Naive B cell (primary cell): ENCODE measurements around the gene NXPH4. TPM values are rescaled to one million over a fixed set of nuclear protein-coding genes. Genes with fewer than 3 reads are reported as not detected.

Source experiments
- ATAC-seq, 2 donors: fragments of 150-1000 bp; cut with Tn5 transposase; 2 replicates each; pipeline ENCODE4 v1.10.0; 2021; ENCODE audit warnings: low read depth in 2 of 2, mild to moderate bottlenecking in 2 of 2, moderate library complexity in 2 of 2
- DNase-seq: peaks from one replicate; pipeline ENCODE4 v3.0.0; 2022
- H3K27ac Mint-ChIP-seq, 6 donors: one replicate each; pipeline ENCODE4 v1.8.0; 2020 to 2022; ENCODE audit warnings: mild to moderate bottlenecking in 6 of 6, mixed read lengths in 6 of 6, moderate library complexity in 5 of 6, inconsistent platforms in 2 of 6
- H3K27me3 Mint-ChIP-seq, 3 donors: one replicate each; pipeline ENCODE4 v1.8.0; 2021 to 2022; ENCODE audit warnings: mixed read lengths in 3 of 3, mild to moderate bottlenecking in 1 of 3
- H3K36me3 Mint-ChIP-seq, 2 donors: one replicate each; pipeline ENCODE4 v1.8.0; 2020 to 2022; ENCODE audit warnings: mixed read lengths in 2 of 2, inconsistent platforms in 1 of 2, mild to moderate bottlenecking in 1 of 2
- H3K4me1 Mint-ChIP-seq, 3 donors: one replicate each; pipeline ENCODE4 v1.8.0; 2020 to 2022; ENCODE audit warnings: mixed read lengths in 3 of 3, inconsistent platforms in 1 of 3, mild to moderate bottlenecking in 1 of 3, moderate library complexity in 1 of 3
- H3K4me3 Mint-ChIP-seq, 8 donors: one replicate each; pipeline ENCODE4 v1.8.0; 2020 to 2022; ENCODE audit warnings: mild to moderate bottlenecking in 8 of 8, mixed read lengths in 8 of 8, moderate library complexity in 8 of 8, inconsistent platforms in 2 of 8
- H3K9me3 Mint-ChIP-seq, 7 donors: one replicate each; pipeline ENCODE4 v1.8.0; 2020 to 2022; ENCODE audit warnings: mixed read lengths in 7 of 7, mild to moderate bottlenecking in 5 of 7, inconsistent platforms in 2 of 7, moderate library complexity in 1 of 7
- polyA plus RNA-seq, 6 donors: library from polyadenylated mRNA; unstranded; fragments of 300-500 nt; fragmentation: Illumina TruSeq; gene quantifications; one replicate each; pipeline ENCODE4 v1.2.3, GENCODE V29; 2021; ENCODE audit warnings: low read depth in 6 of 6

The NXPH4 gene
- polyA plus RNA-seq, 6 donors from 2014 or later = 1.2 to 4.9 (median 2.8) TPM

GRCh38 chr12:57190037-57190436 is 26.6 kb upstream of the NXPH4 start:
- H3K36me3 Mint-ChIP-seq = no peaks in the 10 kb centered on the region
- H3K9me3 Mint-ChIP-seq = no peaks in the 10 kb centered on the region
- no peak overlapping the region for H3K4me3 Mint-ChIP-seq
- ATAC-seq = no peak
- peaks cover 0 to 5% (median 0%) of the 10 kb centered on the region in 3 donors for H3K4me1 Mint-ChIP-seq
- no peak overlapping the region for H3K27ac Mint-ChIP-seq
- DNase-seq = no peak
- peaks cover 5 to 12% (median 7%) of the 10 kb centered on the region in 3 donors for H3K27me3 Mint-ChIP-seq

- DNase-seq = no peak
- H3K27ac Mint-ChIP-seq = no peak overlapping the region
- no peak for ATAC-seq
- H3K9me3 Mint-ChIP-seq = no peaks in the 10 kb centered on the region
- H3K4me1 Mint-ChIP-seq = peaks cover 0 to 5% (median 0%) of the 10 kb centered on the region in 3 donors
- no peak overlapping the region for H3K4me3 Mint-ChIP-seq
- H3K36me3 Mint-ChIP-seq = no peaks in the 10 kb centered on the region
- H3K27me3 Mint-ChIP-seq = peaks cover 5 to 12% (median 7%) of the 10 kb centered on the region in 3 donors
Observed at GRCh38 chr12:57190821-57191220, 25.8 kb upstream of the NXPH4 start.

GRCh38 chr12:57191410-57191809 is 25.2 kb upstream of the NXPH4 start:
- ATAC-seq = no peak
- Mint-ChIP-seq H3K27me3 (peaks cover 5 to 17% (median 7%) of the 10 kb centered on the region in 3 donors), H3K9me3 (no peaks in the 10 kb centered on the region), H3K4me1 (peaks cover 0 to 5% (median 0%) of the 10 kb centered on the region in 3 donors), H3K4me3 (no peak overlapping the region), H3K36me3 (no peaks in the 10 kb centered on the region), H3K27ac (no peak overlapping the region)
- DNase-seq = no peak

GRCh38 chr12:57192920-57193319 is 23.7 kb upstream of the NXPH4 start:
- H3K27ac Mint-ChIP-seq = no peak overlapping the region

GRCh38 chr12:57193706-57194245 is 22.8 kb upstream of the NXPH4 start:
- peaks cover 0 to 5% (median 0%) of the 10 kb centered on the region in 3 donors for H3K4me1 Mint-ChIP-seq
- H3K9me3 Mint-ChIP-seq = no peaks in the 10 kb centered on the region
- H3K27me3 Mint-ChIP-seq = peaks cover 5 to 20% (median 7%) of the 10 kb centered on the region in 3 donors
- ATAC-seq (no peak), DNase-seq (no peak)
- H3K4me3 Mint-ChIP-seq = no peak overlapping the region
- no peak overlapping the region for H3K27ac Mint-ChIP-seq
- H3K36me3 Mint-ChIP-seq = no peaks in the 10 kb centered on the region

More at GRCh38 chr12:57192920-57193319, 23.7 kb upstream of the NXPH4 start:
- Mint-ChIP-seq H3K27me3 (peaks cover 5 to 20% (median 7%) of the 10 kb centered on the region in 3 donors), H3K36me3 (no peaks in the 10 kb centered on the region), H3K4me1 (peaks cover 0 to 5% (median 0%) of the 10 kb centered on the region in 3 donors), H3K9me3 (no peaks in the 10 kb centered on the region), H3K4me3 (no peak overlapping the region)
- ATAC-seq (no peak), DNase-seq (no peak)

GRCh38 chr12:57194253-57194652 is 22.3 kb upstream of the NXPH4 start:
- no peak overlapping the region for H3K4me3 Mint-ChIP-seq
- peaks cover 0 to 5% (median 0%) of the 10 kb centered on the region in 3 donors for H3K4me1 Mint-ChIP-seq
- no peak for ATAC-seq
- H3K36me3 Mint-ChIP-seq = no peaks in the 10 kb centered on the region
- H3K9me3 Mint-ChIP-seq = no peaks in the 10 kb centered on the region
- no peak for DNase-seq
- no peak overlapping the region for H3K27ac Mint-ChIP-seq
- peaks cover 5 to 20% (median 7%) of the 10 kb centered on the region in 3 donors for H3K27me3 Mint-ChIP-seq

GRCh38 chr12:57195186-57195585 is 21.4 kb upstream of the NXPH4 start:
- Mint-ChIP-seq H3K36me3 (no peaks in the 10 kb centered on the region), H3K27me3 (peaks cover 5 to 20% (median 12%) of the 10 kb centered on the region in 3 donors), H3K4me3 (no peak overlapping the region), H3K4me1 (peaks cover 0 to 5% (median 0%) of the 10 kb centered on the region in 3 donors), H3K9me3 (no peaks in the 10 kb centered on the region), H3K27ac (no peak overlapping the region)
- no peak for DNase-seq
- ATAC-seq = no peak

- peaks cover 0 to 5% (median 0%) of the 10 kb centered on the region in 3 donors for H3K4me1 Mint-ChIP-seq
- H3K27me3 Mint-ChIP-seq = peaks cover 5 to 20% (median 14%) of the 10 kb centered on the region in 3 donors
- H3K36me3 Mint-ChIP-seq = no peaks in the 10 kb centered on the region
- peak overlapping the region in 1 of 6 donors; percentile 61 for H3K27ac Mint-ChIP-seq
- H3K4me3 Mint-ChIP-seq = no peak overlapping the region
- DNase-seq (no peak), ATAC-seq (no peak)
- H3K9me3 Mint-ChIP-seq = no peaks in the 10 kb centered on the region
Observed at GRCh38 chr12:57195611-57196371, 20.8 kb upstream of the NXPH4 start.

GRCh38 chr12:57196439-57196838 is 20.2 kb upstream of the NXPH4 start:
- DNase-seq = no peak
- no peak overlapping the region for H3K4me3 Mint-ChIP-seq
- no peak for ATAC-seq
- H3K9me3 Mint-ChIP-seq = no peaks in the 10 kb centered on the region
- H3K27me3 Mint-ChIP-seq = peaks cover 5 to 18% (median 14%) of the 10 kb centered on the region in 3 donors
- no peaks in the 10 kb centered on the region for H3K36me3 Mint-ChIP-seq
- peaks cover 0 to 5% (median 0%) of the 10 kb centered on the region in 3 donors for H3K4me1 Mint-ChIP-seq
- H3K27ac Mint-ChIP-seq = peak overlapping the region in 1 of 6 donors; percentile 69

- Mint-ChIP-seq H3K27ac (no peak overlapping the region), H3K36me3 (no peaks in the 10 kb centered on the region), H3K27me3 (peaks cover under 1 to 13% (median 13%) of the 10 kb centered on the region in 3 donors), H3K4me1 (no peaks in the 10 kb centered on the region), H3K9me3 (no peaks in the 10 kb centered on the region), H3K4me3 (no peak overlapping the region)
- no peak for ATAC-seq
- no peak for DNase-seq
Observed at GRCh38 chr12:57196956-57197355, 19.6 kb upstream of the NXPH4 start.

GRCh38 chr12:57198329-57198728 is 18.3 kb upstream of the NXPH4 start:
- H3K36me3 Mint-ChIP-seq = no peaks in the 10 kb centered on the region
- peak overlapping the region in 2 of 8 donors; percentile 12 to 16 for H3K4me3 Mint-ChIP-seq
- no peaks in the 10 kb centered on the region for H3K4me1 Mint-ChIP-seq
- ATAC-seq = no peak
- H3K27me3 Mint-ChIP-seq = peaks cover 0 to 18% (median 6%) of the 10 kb centered on the region in 3 donors
- H3K27ac Mint-ChIP-seq = no peak overlapping the region
- H3K9me3 Mint-ChIP-seq = no peaks in the 10 kb centered on the region
- no peak for DNase-seq

GRCh38 chr12:57199191-57199590 is 17.4 kb upstream of the NXPH4 start:
- Mint-ChIP-seq H3K27ac (peak overlapping the region in 1 of 6 donors; percentile 6), H3K9me3 (no peaks in the 10 kb centered on the region), H3K4me1 (no peaks in the 10 kb centered on the region), H3K4me3 (no peak overlapping the region), H3K27me3 (peaks cover 0 to 18% (median 6%) of the 10 kb centered on the region in 3 donors), H3K36me3 (no peaks in the 10 kb centered on the region)
- DNase-seq (no peak), ATAC-seq (no peak)

- DNase-seq (no peak), ATAC-seq (no peak)
- Mint-ChIP-seq H3K27ac (no peak overlapping the region), H3K4me3 (no peak overlapping the region), H3K36me3 (no peaks in the 10 kb centered on the region), H3K4me1 (no peaks in the 10 kb centered on the region), H3K27me3 (peaks cover 0 to 18% (median 6%) of the 10 kb centered on the region in 3 donors), H3K9me3 (no peaks in the 10 kb centered on the region)
Observed at GRCh38 chr12:57200497-57200896, 16.1 kb upstream of the NXPH4 start.

- H3K4me1 Mint-ChIP-seq = no peaks in the 10 kb centered on the region
- no peaks in the 10 kb centered on the region for H3K9me3 Mint-ChIP-seq
- peaks cover 0 to 14% (median 6%) of the 10 kb centered on the region in 3 donors for H3K27me3 Mint-ChIP-seq
- no peak overlapping the region for H3K27ac Mint-ChIP-seq
- no peak for DNase-seq
- no peak for ATAC-seq
- H3K4me3 Mint-ChIP-seq = no peak overlapping the region
- H3K36me3 Mint-ChIP-seq = no peaks in the 10 kb centered on the region
Observed at GRCh38 chr12:57201219-57201618, 15.4 kb upstream of the NXPH4 start.
